A673 (cell line): ENCODE measurements around the gene PIAS1.

Experiments used
- EZH2 ChIP-seq: fragments of 200-600 bp; sonication (generic); IDR thresholded peaks from 2 replicates; pipeline ENCODE4 v1.6.1; 2017; ENCODE audit warnings: borderline replicate concordance, low read depth, mild to moderate bottlenecking, mixed read lengths, antibody characterized with exemption, low read length; ENCODE audit not compliant: poor library complexity, severe bottlenecking
- TF ChIP-seq, protein P1 (sequence below): fragments of 300-800, 200-600 bp; sonication (generic); conservative IDR thresholded peaks from 2 replicates; pipeline ENCODE4 v1.5.1; 2017; ENCODE audit warnings: low read depth, mild to moderate bottlenecking, antibody characterized with exemption, low read length, moderate library complexity, mixed read lengths

DNA sequence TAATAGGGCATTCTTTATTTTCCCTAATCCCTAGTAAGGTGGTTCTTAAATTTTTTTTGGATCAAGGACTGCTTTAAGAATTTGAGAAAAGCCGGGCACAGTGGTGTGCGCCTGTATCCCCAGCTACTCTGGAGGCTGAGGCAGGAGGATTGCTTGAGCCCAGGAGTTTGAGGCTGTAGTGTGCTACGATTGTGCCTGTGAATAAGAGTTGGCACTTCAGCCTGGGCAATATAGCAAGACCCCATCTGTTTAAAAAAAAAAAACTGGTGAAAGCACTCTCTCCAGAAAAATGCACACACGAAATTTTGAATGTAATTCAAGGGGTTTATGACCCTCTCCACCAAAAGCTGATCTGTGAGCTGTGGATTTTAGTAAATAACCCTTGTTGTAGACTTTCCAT, 119.0 kb downstream of the PIAS1 start:
- no peak for TF ChIP-seq EZH2
- TF ChIP-seq, protein P1, sequence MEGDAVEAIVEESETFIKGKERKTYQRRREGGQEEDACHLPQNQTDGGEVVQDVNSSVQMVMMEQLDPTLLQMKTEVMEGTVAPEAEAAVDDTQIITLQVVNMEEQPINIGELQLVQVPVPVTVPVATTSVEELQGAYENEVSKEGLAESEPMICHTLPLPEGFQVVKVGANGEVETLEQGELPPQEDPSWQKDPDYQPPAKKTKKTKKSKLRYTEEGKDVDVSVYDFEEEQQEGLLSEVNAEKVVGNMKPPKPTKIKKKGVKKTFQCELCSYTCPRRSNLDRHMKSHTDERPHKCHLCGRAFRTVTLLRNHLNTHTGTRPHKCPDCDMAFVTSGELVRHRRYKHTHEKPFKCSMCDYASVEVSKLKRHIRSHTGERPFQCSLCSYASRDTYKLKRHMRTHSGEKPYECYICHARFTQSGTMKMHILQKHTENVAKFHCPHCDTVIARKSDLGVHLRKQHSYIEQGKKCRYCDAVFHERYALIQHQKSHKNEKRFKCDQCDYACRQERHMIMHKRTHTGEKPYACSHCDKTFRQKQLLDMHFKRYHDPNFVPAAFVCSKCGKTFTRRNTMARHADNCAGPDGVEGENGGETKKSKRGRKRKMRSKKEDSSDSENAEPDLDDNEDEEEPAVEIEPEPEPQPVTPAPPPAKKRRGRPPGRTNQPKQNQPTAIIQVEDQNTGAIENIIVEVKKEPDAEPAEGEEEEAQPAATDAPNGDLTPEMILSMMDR: no peak
